Osteoblast (primary cell): Measurements from ENCODE around the gene RASD1. TPM values are rescaled to one million over a fixed set of nuclear protein-coding genes. Genes with fewer than 3 reads are reported as not detected.

ENCODE experiments used
- DNase-seq: peaks from one replicate; pipeline ENCODE4 v3.0.0; 2011; ENCODE audit warnings: low spot score, mixed read lengths; ENCODE audit not compliant: insufficient read length; ENCODE audit errors: missing footprints
- H2AFZ ChIP-seq: 2 replicates; pipeline ENCODE4 v1.6.0; 2011; ENCODE audit warnings: mild to moderate bottlenecking, low read length
- H3K27ac ChIP-seq: 2 replicates; pipeline ENCODE4 v1.5.1; 2011; ENCODE audit warnings: mild to moderate bottlenecking, low read depth, low read length, moderate library complexity
- H3K27me3 ChIP-seq: 2 replicates; pipeline ENCODE4 v1.6.0; 2012; ENCODE audit warnings: mild to moderate bottlenecking, control low read depth, inconsistent platforms, low read length, moderate library complexity; ENCODE audit not compliant: insufficient read depth
- H3K36me3 ChIP-seq: 2 replicates; pipeline ENCODE4 v1.5.1; 2011; ENCODE audit warnings: mild to moderate bottlenecking, low read length, control low read depth, moderate library complexity; ENCODE audit not compliant: insufficient read depth
- H3K4me1 ChIP-seq: 2 replicates; pipeline ENCODE4 v1.5.1; 2011; ENCODE audit warnings: mild to moderate bottlenecking, low read length, control low read depth, moderate library complexity; ENCODE audit not compliant: insufficient read depth
- H3K4me2 ChIP-seq: 2 replicates; pipeline ENCODE4 v1.6.0; 2011; ENCODE audit warnings: mild to moderate bottlenecking, low read length; ENCODE audit not compliant: insufficient read depth
- H3K4me3 ChIP-seq: fragments of 200-600 bp; sonication (generic); 3 replicates; pipeline ENCODE4 v1.5.1; 2012; ENCODE audit warnings: mild to moderate bottlenecking, low read length, inconsistent platforms; ENCODE audit not compliant: insufficient read depth
- H3K79me2 ChIP-seq: 2 replicates; pipeline ENCODE4 v1.6.0; 2012; ENCODE audit warnings: mild to moderate bottlenecking, low read length, control low read depth, inconsistent platforms; ENCODE audit not compliant: insufficient read depth
- H3K9me3 ChIP-seq: 2 replicates; pipeline ENCODE4 v1.5.1; 2011; ENCODE audit warnings: low read depth, low read length, control low read depth
- H4K20me1 ChIP-seq: 2 replicates; pipeline ENCODE4 v1.6.0; 2012; ENCODE audit warnings: mild to moderate bottlenecking, low read length, control low read depth; ENCODE audit not compliant: insufficient read depth
- CTCF ChIP-seq: IDR thresholded peaks from 2 replicates; pipeline ENCODE4 v1.5.1; 2011; ENCODE audit warnings: mild to moderate bottlenecking, low read depth, low read length, moderate library complexity; ENCODE audit errors: extremely low read depth
- total RNA-seq: library from RNA; depleted of rRNA; stranded (reverse); fragments of >200 nt; gene quantifications from 2 replicates; pipeline ENCODE4 v1.2.3, GENCODE V29; 2012

The RASD1 gene
- total RNA-seq, 1 donor: 13.8 TPM

DNA sequence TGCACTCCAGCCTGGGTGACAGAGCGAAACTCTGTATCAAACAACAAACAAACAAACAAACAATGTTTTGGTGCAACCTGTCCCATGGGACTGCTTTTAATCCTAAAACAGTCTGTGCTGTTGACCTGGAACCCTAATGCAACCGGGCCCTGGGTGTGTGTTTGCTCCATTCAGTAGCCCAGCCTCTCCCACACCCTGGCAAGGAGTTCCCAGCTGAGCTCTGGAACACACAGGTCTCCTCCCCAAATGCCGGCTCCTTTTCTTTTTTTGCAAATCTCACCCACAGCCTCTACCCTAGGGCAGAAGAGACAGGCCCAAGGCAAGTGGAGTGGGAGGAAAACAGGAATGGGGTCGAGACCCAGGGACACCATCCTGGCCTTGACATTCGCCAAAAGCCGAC is 29.8 kb upstream of the RASD1 start:
- Histone ChIP-seq H3K36me3 (no peaks in the 10 kb centered on the region), H3K9me3 (no peaks in the 10 kb centered on the region), H2AFZ (no peak overlapping the region), H3K4me1 (no peaks in the 10 kb centered on the region), H4K20me1 (no peaks in the 10 kb centered on the region), H3K27ac (no peak overlapping the region), H3K4me3 (no peak overlapping the region), H3K79me2 (no peaks in the 10 kb centered on the region), H3K27me3 (no peaks in the 10 kb centered on the region), H3K4me2 (no peak overlapping the region)
- TF ChIP-seq CTCF: no peak
- DNase-seq: peak; percentile 54

DNA sequence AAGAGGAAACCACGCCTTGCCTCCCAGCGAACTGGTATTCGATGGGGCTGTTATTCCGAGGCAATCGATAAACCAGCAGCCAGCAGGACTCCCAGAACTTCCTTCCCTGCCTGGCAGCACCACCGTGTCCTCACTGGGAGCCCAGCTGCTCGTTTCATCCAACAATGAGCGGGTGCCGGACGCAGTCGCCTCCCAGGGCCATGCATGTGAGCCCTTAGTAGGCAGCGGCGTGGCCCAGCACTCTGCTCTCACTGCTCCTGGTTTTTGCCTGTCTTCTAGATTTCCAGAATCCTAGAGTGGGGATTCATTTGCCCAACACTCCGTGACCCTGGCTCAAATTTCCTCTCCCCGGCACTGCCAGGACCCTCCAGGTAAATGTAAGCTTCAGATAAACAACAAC is 29.1 kb upstream of the RASD1 start:
- no peak overlapping the region for H3K27ac ChIP-seq
- H3K4me1 ChIP-seq: no peaks in the 10 kb centered on the region
- no peaks in the 10 kb centered on the region for H3K36me3 ChIP-seq
- TF ChIP-seq CTCF: no peak
- no peaks in the 10 kb centered on the region for H3K79me2 ChIP-seq
- no peak overlapping the region for H3K4me3 ChIP-seq
- no peak overlapping the region for H2AFZ ChIP-seq
- no peak overlapping the region for H3K4me2 ChIP-seq
- H3K9me3 ChIP-seq: no peaks in the 10 kb centered on the region
- no peaks in the 10 kb centered on the region for H3K27me3 ChIP-seq
- peak; percentile 11 for DNase-seq
- H4K20me1 ChIP-seq: no peaks in the 10 kb centered on the region

DNA sequence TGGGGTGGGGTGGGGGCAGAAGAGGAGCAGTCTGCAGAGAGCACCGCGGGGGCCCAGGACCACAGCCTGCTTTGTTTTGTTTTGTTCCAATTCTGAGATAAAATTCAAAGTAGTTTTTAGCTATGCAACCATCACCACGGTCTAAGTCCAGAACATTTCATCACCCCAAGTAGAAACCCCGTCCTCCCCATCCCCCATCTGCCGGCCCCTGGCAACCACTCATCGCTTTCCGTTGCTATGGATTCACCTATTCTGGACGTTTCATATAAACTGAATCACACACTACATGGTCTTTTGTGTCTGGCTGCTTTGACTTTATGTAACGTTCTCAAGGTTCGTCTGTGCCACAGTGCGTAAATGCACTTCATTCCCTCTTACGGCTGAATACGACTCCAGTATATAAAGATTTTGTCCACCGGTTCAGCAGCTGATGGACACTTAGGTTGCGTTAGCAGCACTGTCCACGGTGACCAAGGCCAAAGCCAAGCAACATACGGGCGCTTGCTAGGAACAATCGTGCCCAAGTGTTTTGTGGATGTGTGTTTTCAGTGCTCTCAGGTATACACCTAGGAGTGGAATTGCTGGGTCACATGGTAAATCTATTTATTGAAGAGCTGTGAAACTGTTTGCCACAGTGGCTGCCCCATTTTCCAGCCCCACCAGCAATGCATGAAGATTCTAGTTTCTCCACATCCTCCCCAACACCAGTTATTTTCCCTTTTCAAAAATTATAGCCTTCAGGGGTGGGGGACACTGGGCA is 27.7 kb upstream of the RASD1 start:
- no peaks in the 10 kb centered on the region for H3K36me3 ChIP-seq
- no peak overlapping the region for H3K27ac ChIP-seq
- no peaks in the 10 kb centered on the region for H4K20me1 ChIP-seq
- TF ChIP-seq CTCF: no peak
- no peaks in the 10 kb centered on the region for H3K27me3 ChIP-seq
- no peak overlapping the region for H3K4me3 ChIP-seq
- no peak overlapping the region for H3K4me2 ChIP-seq
- H3K9me3 ChIP-seq: no peaks in the 10 kb centered on the region
- DNase-seq: peak; percentile 25
- no peaks in the 10 kb centered on the region for H3K79me2 ChIP-seq
- no peak overlapping the region for H2AFZ ChIP-seq
- H3K4me1 ChIP-seq: no peaks in the 10 kb centered on the region

GRCh38 chr17:17523001-17523730 is 27.0 kb upstream of the RASD1 start:
- H3K36me3 ChIP-seq: no peaks in the 10 kb centered on the region
- no peaks in the 10 kb centered on the region for H3K79me2 ChIP-seq
- no peak for TF ChIP-seq CTCF
- no peaks in the 10 kb centered on the region for H3K9me3 ChIP-seq
- H3K27ac ChIP-seq: no peak overlapping the region
- no peaks in the 10 kb centered on the region for H4K20me1 ChIP-seq
- H2AFZ ChIP-seq: no peak overlapping the region
- H3K4me2 ChIP-seq: no peak overlapping the region
- DNase-seq: peak; percentile 67
- no peaks in the 10 kb centered on the region for H3K27me3 ChIP-seq
- no peak overlapping the region for H3K4me3 ChIP-seq
- H3K4me1 ChIP-seq: no peaks in the 10 kb centered on the region
